ENCODE measurements around the gene SUN1. TPM values are rescaled to one million over a fixed set of nuclear protein-coding genes. Genes with fewer than 3 reads are reported as not detected.
A peak's percentile ranks its signal among the peaks of the same experiment; 100 is the strongest.

SUN1 gene
- total and polyA plus RNA-seq, 12 donors = 69.2 to 211 (median 183) TPM

DNA sequence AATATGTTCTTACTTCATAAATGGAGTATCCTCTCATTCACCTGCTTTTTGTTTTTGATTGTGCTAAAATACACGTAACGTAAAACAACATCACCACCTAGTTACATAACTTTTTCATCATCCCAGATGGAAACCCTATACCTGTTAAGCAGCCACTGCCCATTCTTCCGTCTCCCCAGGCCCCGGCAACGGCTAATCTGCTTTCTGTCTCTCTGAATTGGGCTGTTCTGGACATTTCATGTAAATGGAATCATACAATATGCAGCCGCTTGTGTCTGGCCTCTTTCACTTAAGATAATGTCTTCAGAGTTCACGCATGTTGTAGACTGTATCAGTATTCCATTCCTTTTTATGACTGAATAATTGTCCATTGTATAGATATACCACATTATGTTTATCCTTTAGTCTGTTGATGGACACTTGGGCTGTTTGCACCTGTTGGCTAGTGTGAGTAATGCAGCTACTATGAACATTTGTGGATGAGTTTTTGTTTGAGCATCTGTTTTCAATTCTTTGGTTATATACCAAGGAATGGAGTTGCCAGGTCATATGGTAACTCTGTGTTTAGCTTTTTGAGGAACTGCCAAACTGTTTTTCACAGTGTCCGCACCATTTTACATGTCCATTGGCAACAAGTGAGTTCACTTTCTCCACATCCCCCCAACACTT, 14.1 kb upstream of the SUN1 start:
- Histone ChIP-seq H3K36me3 (peaks cover 0 to 6% (median 0%) of the 10 kb centered on the region in 9 donors), H3K4me1 (peaks cover 10 to 87% (median 63%) of the 10 kb centered on the region in 9 donors), H3K27ac (peak overlapping the region in 1 of 10 donors; percentile 86), H3K4me3 (peak overlapping the region in 6 of 10 donors; percentile 82 to 91 (median 84)), H3K27me3 (peaks cover 0 to 11% (median 0%) of the 10 kb centered on the region in 7 donors), H3K9me3 (no peaks in the 10 kb centered on the region)
- TF ChIP-seq, protein P1, sequence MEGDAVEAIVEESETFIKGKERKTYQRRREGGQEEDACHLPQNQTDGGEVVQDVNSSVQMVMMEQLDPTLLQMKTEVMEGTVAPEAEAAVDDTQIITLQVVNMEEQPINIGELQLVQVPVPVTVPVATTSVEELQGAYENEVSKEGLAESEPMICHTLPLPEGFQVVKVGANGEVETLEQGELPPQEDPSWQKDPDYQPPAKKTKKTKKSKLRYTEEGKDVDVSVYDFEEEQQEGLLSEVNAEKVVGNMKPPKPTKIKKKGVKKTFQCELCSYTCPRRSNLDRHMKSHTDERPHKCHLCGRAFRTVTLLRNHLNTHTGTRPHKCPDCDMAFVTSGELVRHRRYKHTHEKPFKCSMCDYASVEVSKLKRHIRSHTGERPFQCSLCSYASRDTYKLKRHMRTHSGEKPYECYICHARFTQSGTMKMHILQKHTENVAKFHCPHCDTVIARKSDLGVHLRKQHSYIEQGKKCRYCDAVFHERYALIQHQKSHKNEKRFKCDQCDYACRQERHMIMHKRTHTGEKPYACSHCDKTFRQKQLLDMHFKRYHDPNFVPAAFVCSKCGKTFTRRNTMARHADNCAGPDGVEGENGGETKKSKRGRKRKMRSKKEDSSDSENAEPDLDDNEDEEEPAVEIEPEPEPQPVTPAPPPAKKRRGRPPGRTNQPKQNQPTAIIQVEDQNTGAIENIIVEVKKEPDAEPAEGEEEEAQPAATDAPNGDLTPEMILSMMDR (IDR thresholded peaks at IDR 0.05) = peak in 8 of 9 donors; percentile 14 to 46 (median 30)
- ATAC-seq (no peak), DNase-seq (no peak)
- intact Hi-C loops (cut with DNase I) = no loop called here
- 69 to 78% methylated on average over 8 of the region's 8 CpGs for WGBS, 2 donors

DNA sequence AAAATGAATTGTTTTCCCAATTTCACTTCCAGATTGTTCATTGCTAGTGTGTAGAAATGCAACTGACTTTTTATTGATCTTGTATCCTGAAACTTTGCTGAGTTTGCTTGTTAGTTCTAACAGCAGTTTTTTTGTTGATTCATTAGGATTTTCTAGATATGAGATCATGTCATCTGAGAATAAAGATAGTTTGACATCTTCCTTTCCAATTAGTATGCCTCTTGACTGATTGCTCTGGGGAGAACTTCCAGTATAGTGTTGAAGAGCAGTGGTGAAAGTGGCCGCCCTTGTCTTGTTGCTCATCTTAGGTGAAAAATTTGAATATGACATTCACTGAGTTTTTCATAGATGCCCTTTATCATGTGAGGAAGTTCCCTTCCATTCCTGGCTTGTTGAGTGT, 11.9 kb upstream of the SUN1 start:
- DNase-seq = no peak
- Histone ChIP-seq H3K4me1 (peaks cover 19 to 88% (median 72%) of the 10 kb centered on the region in 9 donors), H3K36me3 (peaks cover 0 to 7% (median 0%) of the 10 kb centered on the region in 9 donors), H3K27me3 (peaks cover 0 to 11% (median 0%) of the 10 kb centered on the region in 7 donors), H3K4me3 (no peak overlapping the region), H3K27ac (no peak overlapping the region), H3K9me3 (no peaks in the 10 kb centered on the region)
- no peak for ATAC-seq
- intact Hi-C loops (cut with DNase I) = loop anchor here in 5 of 10 donors (5.0 to 10.0 kb wide), 3 partner anchors 47 to 54 kb away; partner anchors contain the start of gene GET4 (in 1 of the 5)
- WGBS, 2 donors = 82 to 91% methylated on average over 1 of the region's 1 CpG
- TF ChIP-seq, protein P1 (IDR thresholded peaks at IDR 0.05) = no peak

DNA sequence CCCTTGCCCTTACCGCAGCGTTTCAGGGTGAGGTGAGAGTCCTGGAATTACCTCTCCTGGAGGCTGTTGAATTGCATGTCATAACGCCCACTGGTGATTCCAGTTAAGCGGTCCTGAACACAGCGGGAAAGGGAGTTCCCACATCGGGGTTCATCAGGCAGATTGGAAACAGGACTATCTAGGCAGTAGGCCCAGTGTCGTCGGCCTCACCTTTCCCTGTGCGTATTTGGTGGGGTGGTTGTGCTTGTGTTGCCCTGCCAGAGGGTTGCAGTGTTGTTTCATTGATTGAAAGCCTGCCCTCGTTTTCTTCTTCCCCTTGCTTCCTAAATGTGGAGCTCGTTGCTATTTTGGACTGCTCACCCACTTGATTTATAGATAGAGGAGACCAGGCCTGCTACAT, 10.6 kb upstream of the SUN1 start:
- H3K9me3 ChIP-seq = no peaks in the 10 kb centered on the region
- peak in 1 of 2 donors; percentile 18 for DNase-seq
- H3K27ac ChIP-seq = peak overlapping the region in 8 of 10 donors; percentile 18 to 97 (median 58)
- intact Hi-C loops (cut with DNase I) = loop anchor here in 5 of 10 donors (5.0 to 10.0 kb wide), 3 partner anchors 46 to 53 kb away; partner anchors contain the start of gene GET4 (in 1 of the 5)
- peaks cover 0 to 7% (median 0%) of the 10 kb centered on the region in 9 donors for H3K36me3 ChIP-seq
- H3K4me3 ChIP-seq = no peak overlapping the region
- WGBS, 2 donors = 40 to 61% methylated on average over 11 of the region's 11 CpGs
- H3K4me1 ChIP-seq = peaks cover 18 to 94% (median 81%) of the 10 kb centered on the region in 9 donors
- H3K27me3 ChIP-seq = peaks cover 0 to 8% (median 0%) of the 10 kb centered on the region in 7 donors
- TF ChIP-seq, protein P1 (IDR thresholded peaks at IDR 0.05) = peak in 7 of 9 donors; percentile 16 to 57 (median 28)
- ATAC-seq = peak; percentile 21 to 77 (median 68)

DNA sequence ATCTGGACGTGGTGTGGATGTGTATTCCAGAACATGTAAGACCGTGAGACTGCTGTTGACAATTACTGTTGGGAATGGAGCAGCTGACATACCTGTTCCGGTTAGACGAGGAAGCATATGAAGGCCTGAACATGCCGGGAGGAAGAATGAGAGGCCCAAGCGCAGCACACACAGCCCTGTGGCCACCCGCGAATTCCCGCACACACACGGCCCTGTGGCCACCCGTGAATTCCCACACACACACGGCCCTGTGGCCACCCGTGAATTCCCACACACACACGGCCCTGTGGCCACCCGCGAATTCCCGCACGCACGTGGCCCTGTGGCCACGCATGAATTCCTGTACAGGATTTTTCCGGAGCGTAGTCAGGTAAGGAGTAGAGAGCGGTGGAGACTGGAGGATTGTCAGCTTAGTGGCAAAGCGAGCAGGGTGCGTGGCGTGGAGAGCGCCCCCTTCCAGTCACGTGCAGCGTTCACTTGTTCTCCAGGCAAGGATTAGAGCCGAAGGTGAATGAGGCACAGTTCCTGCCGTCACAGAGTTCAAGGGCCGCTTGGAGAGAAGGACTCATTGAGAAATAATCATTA, 9.5 kb upstream of the SUN1 start:
- Histone ChIP-seq H3K36me3 (peaks cover 0 to 7% (median 0%) of the 10 kb centered on the region in 9 donors), H3K4me3 (no peak overlapping the region), H3K9me3 (no peaks in the 10 kb centered on the region), H3K27me3 (no peaks in the 10 kb centered on the region), H3K27ac (peak overlapping the region in 9 of 10 donors; percentile 21 to 97 (median 61)), H3K4me1 (peaks cover 22 to 98% (median 88%) of the 10 kb centered on the region in 9 donors)
- intact Hi-C loops (cut with DNase I) = loop anchor here in 5 of 10 donors (5.0 to 10.0 kb wide), 3 partner anchors 45 to 52 kb away; partner anchors contain the start of gene GET4 (in 1 of the 5)
- WGBS, 2 donors = 72 to 75% methylated on average over 32 of the region's 32 CpGs
- ATAC-seq (peak in 6 of 8 donors; percentile 25 to 50 (median 34)), DNase-seq (peak in 1 of 2 donors; percentile 10)
- TF ChIP-seq, protein P1 (IDR thresholded peaks at IDR 0.05) = peak in 2 of 9 donors; percentile 4 to 9

Measured in heart right ventricle (tissue), 16 donors.